NCI-H1105 treated with DMSO at 0.1 percent for 48 hours (cell line): Measurements from ENCODE around the gene CLASP1.
"Not testable (repeated sequence)": the region's sequence is repeated elsewhere in the genome, so short reads cannot be mapped to it uniquely, and the experiment has no call there.

Experiments
- DNase-seq: peaks from one replicate; lab custom pipeline; 2025; lab: John Stamatoyannopoulos, UW

Gene CLASP1

GRCh38 chr2:121649149-121649595 is at the start of gene CLASP1:
Gene CLASP1 (minus strand): TSS chr2:121649462. CDS start chr2:121605895, 43,567 bp downstream.
- DNase-seq: no peak

GRCh38 chr2:121698318-121698930 is 49.2 kb upstream of the CLASP1 start:
- no peak for DNase-seq

GRCh38 chr2:121697108-121697631 is 47.9 kb upstream of the CLASP1 start:
- DNase-seq: no peak

- no peak for DNase-seq
Observed at GRCh38 chr2:121696410-121696930, 47.2 kb upstream of the CLASP1 start.

DNA sequence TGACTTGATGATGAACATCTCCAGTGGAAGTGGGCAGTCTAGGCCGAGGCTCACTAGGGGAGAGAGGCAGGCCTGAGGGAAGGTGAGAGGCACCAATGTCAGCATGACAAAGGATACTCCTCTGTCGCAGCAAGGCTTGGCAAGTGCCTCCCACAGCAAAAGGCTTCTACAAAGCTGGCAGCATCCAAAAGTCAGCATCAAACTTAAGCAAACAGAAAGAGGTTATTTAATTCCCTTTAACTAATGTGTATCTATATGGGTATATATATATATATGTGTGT is 45.8 kb upstream of the CLASP1 start:
- no peak for DNase-seq

- no peak for DNase-seq
Observed at GRCh38 chr2:121694398-121695170, 45.3 kb upstream of the CLASP1 start.

- DNase-seq: not testable (repeated sequence)
Observed at GRCh38 chr2:121690572-121690971, 41.3 kb upstream of the CLASP1 start.

- no peak for DNase-seq
Observed at GRCh38 chr2:121690095-121690494, 40.8 kb upstream of the CLASP1 start.

- DNase-seq: peak; percentile 7
Observed at GRCh38 chr2:121689356-121689755, 40.1 kb upstream of the CLASP1 start.

DNA sequence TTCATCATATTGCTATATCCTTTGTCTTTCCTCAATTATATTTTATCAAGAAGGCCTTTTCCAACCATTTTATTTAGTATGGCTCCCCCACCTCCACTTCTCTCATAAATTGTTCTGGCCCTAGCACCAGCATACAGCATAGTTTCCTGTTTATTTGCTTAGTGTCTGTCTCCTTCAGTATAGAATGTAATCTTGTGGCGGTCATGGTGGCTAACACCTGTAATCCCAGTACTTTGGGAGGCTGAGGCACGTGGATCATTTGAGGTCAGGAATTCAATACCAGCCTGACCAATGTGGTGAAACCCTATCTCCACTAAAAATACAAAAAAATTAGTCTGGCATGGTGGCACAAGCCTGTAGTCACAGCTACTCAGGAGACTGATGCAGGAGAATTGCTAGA is 39.6 kb upstream of the CLASP1 start:
- no peak for DNase-seq

DNA sequence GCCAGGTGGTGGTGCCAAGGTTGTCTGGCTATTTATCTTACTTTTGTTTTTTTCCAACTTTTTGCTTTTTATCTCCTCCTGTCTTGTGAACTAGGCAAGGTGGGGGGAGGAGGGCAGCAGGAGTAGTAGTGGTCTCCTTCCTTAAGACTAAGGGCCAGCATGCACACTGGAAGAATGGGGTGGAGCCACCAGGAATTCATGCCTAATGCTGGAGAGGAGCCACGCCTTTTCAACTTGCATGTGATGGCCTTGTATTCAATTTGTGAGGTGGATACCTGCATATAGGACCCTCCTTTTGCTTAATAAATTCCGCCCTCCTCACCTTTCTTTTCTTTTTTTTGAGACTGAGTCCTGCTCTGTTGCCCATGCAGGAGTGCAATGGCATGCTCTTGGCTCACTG is 37.6 kb upstream of the CLASP1 start:
- DNase-seq: no peak

GRCh38 chr2:121686218-121686617 is 37.0 kb upstream of the CLASP1 start:
- DNase-seq: no peak

- DNase-seq: no peak
Observed at GRCh38 chr2:121682396-121683298, 33.4 kb upstream of the CLASP1 start.

- DNase-seq: no peak
Observed at GRCh38 chr2:121677855-121678254, 28.6 kb upstream of the CLASP1 start.

GRCh38 chr2:121671621-121672020 is 22.4 kb upstream of the CLASP1 start:
- DNase-seq: not testable (repeated sequence)

- DNase-seq: no peak
Observed at GRCh38 chr2:121670181-121670580, 20.9 kb upstream of the CLASP1 start.

GRCh38 chr2:121667618-121668017 is 18.4 kb upstream of the CLASP1 start:
- DNase-seq: no peak

DNA sequence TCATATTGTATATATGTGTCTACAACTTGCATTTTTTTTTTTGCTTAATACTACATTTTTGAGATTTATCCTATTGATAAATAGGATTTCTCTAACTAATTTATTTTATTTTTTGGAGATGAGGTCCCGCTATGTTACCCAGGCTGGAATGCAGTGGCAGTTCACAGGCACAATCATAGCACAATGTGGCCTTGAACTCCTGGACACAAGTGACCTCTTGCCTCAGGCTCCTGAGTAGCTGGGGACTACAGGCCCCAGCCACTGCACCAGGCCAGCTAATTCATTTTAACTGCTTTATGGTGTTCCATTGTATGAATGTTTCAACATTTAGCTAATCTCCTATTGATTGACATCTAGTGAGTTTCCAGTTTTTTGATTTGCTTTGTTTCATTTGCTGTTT is 16.8 kb upstream of the CLASP1 start:
- DNase-seq: no peak

GRCh38 chr2:121665504-121665903 is 16.2 kb upstream of the CLASP1 start:
- no peak for DNase-seq

- no peak for DNase-seq
Observed at GRCh38 chr2:121664713-121665112, 15.5 kb upstream of the CLASP1 start.

- DNase-seq: no peak
Observed at GRCh38 chr2:121664086-121664485, 14.8 kb upstream of the CLASP1 start.

DNA sequence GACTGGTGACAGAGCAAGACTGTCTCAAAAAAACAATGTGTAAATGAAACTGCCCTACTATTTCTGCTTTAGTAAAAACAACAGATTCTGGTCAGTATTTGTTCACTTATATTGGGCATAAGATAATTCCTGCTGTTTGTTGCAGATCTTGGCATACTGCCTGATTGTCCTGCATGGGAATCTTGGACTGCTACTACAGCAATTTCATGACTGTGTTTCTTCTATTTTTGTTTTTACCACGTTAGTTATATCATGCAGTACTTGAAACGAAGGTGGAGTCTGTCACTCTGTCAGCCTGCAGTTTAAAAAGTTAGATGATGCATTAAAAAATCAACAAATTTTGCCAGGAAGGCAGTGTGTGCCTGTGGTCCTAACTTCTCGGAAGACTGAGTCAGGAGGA is 14.2 kb upstream of the CLASP1 start:
- no peak for DNase-seq
